LNCAP (cell line): ENCODE results near the gene PEDS1.

Experiments used
- CTCF ChIP-seq: fragments of 450-650 bp; IDR thresholded peaks from 2 replicates; pipeline ENCODE4 v1.5.1; 2017; ENCODE audit warnings: mild to moderate bottlenecking

The PEDS1 gene

GRCh38 chr20:50146214-50146613 lies 7.3 kb downstream of the PEDS1 start:
- TF ChIP-seq CTCF = no peak

- no peak for TF ChIP-seq CTCF
Observed at GRCh38 chr20:50145566-50145965, 8.0 kb downstream of the PEDS1 start.

GRCh38 chr20:50144362-50144761 lies 9.2 kb downstream of the PEDS1 start:
- TF ChIP-seq CTCF = no peak

- TF ChIP-seq CTCF = no peak
Observed at GRCh38 chr20:50142812-50143211, 10.7 kb downstream of the PEDS1 start.

- TF ChIP-seq CTCF = no peak
Observed at GRCh38 chr20:50141811-50142561, 11.5 kb downstream of the PEDS1 start.

- TF ChIP-seq CTCF = no peak
Observed at GRCh38 chr20:50141018-50141675, 12.4 kb downstream of the PEDS1 start.

GRCh38 chr20:50140339-50140859 lies 13.1 kb downstream of the PEDS1 start:
- TF ChIP-seq CTCF = no peak
